ENCODE data around the gene SH3GL2.

GRCh38 chr9:17695482-17695881 lies 116.6 kb downstream of the SH3GL2 start:
- TF ChIP-seq CTCF (IDR thresholded peaks at IDR 0.05), result no peak
- no peak for TF ChIP-seq POLR2A (IDR thresholded peaks at IDR 0.05)

All from thyroid gland (tissue), 4 donors.